K562 (cell line): ENCODE data around the gene VGLL4. TPM values are rescaled to one million over a fixed set of nuclear protein-coding genes. Genes with fewer than 3 reads are reported as not detected.

Experiments
- ATAC-seq: fragments of 200-7000 bp; cut with Tn5 transposase; 3 replicates; pipeline ENCODE4 v1.9.1; 2020; ENCODE audit warnings: moderate library complexity
- BruUV-seq: library from RNA; stranded (reverse); fragments of 400-500 nt; replicated peaks from 2 replicates; lab custom pipeline; 2021; lab: Mats Ljungman, UMichigan
- CTCF ChIA-PET: fragments of 300-600 bp; formaldehyde crosslinking; extraction: SDS; loops from one replicate; lab custom pipeline; 2021; ENCODE audit warnings: low intra/inter-chr PET ratio; lab: Yijun Ruan, JAX
- POLR2A ChIA-PET: fragments of 300-600, 350-650 bp; sonication (Branson Sonifier 250); formaldehyde crosslinking; extraction: SDS; loops from one replicate; lab custom pipeline; 2021; ENCODE audit warnings: antibody characterized with exemption, inconsistent platforms; lab: Yijun Ruan, JAX
- DNase-seq, 4 experiments: peaks; one replicate each; pipeline versions ENCODE4 v3.0.0 to v3.0.0-alpha.2; 2011 to 2018; ENCODE audit warnings: low spot score in 3 of 4, mixed read lengths in 3 of 4; ENCODE audit errors: extremely low read depth in 1 of 4
- FAIRE-seq: peaks from 2 replicates; lab custom pipeline; 2011; peaks lifted over from hg19 to GRCh38; lab: Jason Lieb, UNC
- H2AFZ ChIP-seq: 2 replicates; pipeline ENCODE4 v1.6.0; 2011; ENCODE audit warnings: low read depth, low read length, control low read depth, inconsistent platforms
- H3K27ac ChIP-seq: fragments of 200-600 bp; 3 replicates; pipeline ENCODE4 v1.8.0; 2011; ENCODE audit warnings: low read depth, mild to moderate bottlenecking, control low read depth, inconsistent platforms, low read length, moderate library complexity, mixed read lengths; ENCODE audit errors: extremely low read depth
- H3K27me3 ChIP-seq, 2 experiments: fragments of 300-600 bp in 1 of 2; 2 replicates in 1 of 2; 3 replicates in 1 of 2; pipeline versions ENCODE4 v1.6.0 to v1.8.0; 2011; ENCODE audit warnings: inconsistent platforms in 2 of 2, low read length in 2 of 2, mild to moderate bottlenecking in 1 of 2, mixed read lengths in 1 of 2, moderate library complexity in 1 of 2; ENCODE audit not compliant: control insufficient read depth in 2 of 2, insufficient read depth in 2 of 2
- H3K36me3 ChIP-seq: fragments of 300-600 bp; 3 replicates; pipeline ENCODE4 v1.8.0; 2011; ENCODE audit warnings: mild to moderate bottlenecking, low read length, inconsistent platforms; ENCODE audit not compliant: control insufficient read depth, insufficient read depth
- H3K4me1 ChIP-seq, 2 experiments: fragments of 200-600 bp in 1 of 2; replicated peaks in 1 of 2; 2 replicates in 1 of 2; 3 replicates in 1 of 2; pipeline versions ENCODE4 v1.5.1 to v1.8.0; 2011; ENCODE audit warnings: inconsistent platforms in 2 of 2, low read length in 2 of 2, mild to moderate bottlenecking in 1 of 2, mixed read lengths in 1 of 2, moderate library complexity in 1 of 2; ENCODE audit not compliant: control insufficient read depth in 2 of 2, insufficient read depth in 2 of 2
- H3K4me2 ChIP-seq: 2 replicates; pipeline ENCODE4 v1.6.1; 2011; ENCODE audit warnings: low read length, control low read depth, inconsistent platforms, mixed read lengths; ENCODE audit not compliant: insufficient read depth
- H3K4me3 ChIP-seq: fragments of 200-600 bp; sonication (generic), shearing (Covaris generic); 2 replicates; pipeline ENCODE4 v1.5.1; 2016; ENCODE audit warnings: control low read depth, inconsistent platforms
- H3K79me2 ChIP-seq: fragments of 200-600 bp; 3 replicates; pipeline ENCODE4 v1.8.0; 2011; ENCODE audit warnings: low read length, inconsistent platforms; ENCODE audit not compliant: control insufficient read depth, insufficient read depth
- H3K9ac ChIP-seq, 2 experiments: 2 replicates each; pipeline versions ENCODE4 v1.6.0 to v1.6.1; 2011; ENCODE audit warnings: low read depth in 2 of 2, low read length in 2 of 2, control low read depth in 1 of 2, inconsistent platforms in 1 of 2, mild to moderate bottlenecking in 1 of 2, mixed read lengths in 1 of 2; ENCODE audit not compliant: insufficient read depth in 1 of 2
- H3K9me1 ChIP-seq: one replicate; pipeline ENCODE4 v1.6.0; 2011; ENCODE audit warnings: inconsistent platforms, mild to moderate bottlenecking, low read length, moderate library complexity; ENCODE audit not compliant: control insufficient read depth, insufficient read depth
- H3K9me3 ChIP-seq: replicated peaks from 2 replicates; pipeline ENCODE4 v1.5.1; 2011; ENCODE audit warnings: low read depth, low read length, inconsistent platforms; ENCODE audit not compliant: control insufficient read depth, insufficient read depth
- H4K20me1 ChIP-seq: replicated peaks from 2 replicates; pipeline ENCODE4 v1.6.1; 2011; ENCODE audit warnings: low read length, inconsistent platforms, mixed read lengths; ENCODE audit not compliant: control insufficient read depth, insufficient read depth
- ATF7 ChIP-seq: fragments of 450-650 bp; IDR thresholded peaks from 2 replicates; pipeline ENCODE4 v1.7.1; 2014; ENCODE audit warnings: mild to moderate bottlenecking, moderate library complexity
- BDP1 ChIP-seq: IDR thresholded peaks from 3 replicates; pipeline ENCODE4 v1.6.1; 2011; ENCODE audit not compliant: insufficient read length, insufficient read depth
- C11orf30 ChIP-seq: fragments of 450-650 bp; IDR thresholded peaks from 2 replicates; pipeline ENCODE4 v1.6.1; 2016; ENCODE audit warnings: low read depth, mild to moderate bottlenecking
- CBX3 ChIP-seq, 2 experiments: IDR thresholded peaks; 1 replicate in 1 of 2; 2 replicates in 1 of 2; pipeline ENCODE4 v1.6.1; 2012; ENCODE audit warnings: inconsistent platforms in 2 of 2, low read length in 2 of 2, borderline replicate concordance in 1 of 2, control low read depth in 1 of 2
- FOXJ3 ChIP-seq: sonication (generic); formaldehyde crosslinking; IDR thresholded peaks from 2 replicates; pipeline ENCODE4 v1.4.0; 2020; ENCODE audit warnings: mild to moderate bottlenecking, missing genetic modification reagents
- GABPA ChIP-seq: fragments of 200-800 bp; sonication (Bioruptor generic); conservative IDR thresholded peaks from 2 replicates; pipeline ENCODE4 v1.6.1; 2016; ENCODE audit warnings: low read depth, missing genetic modification characterization, missing compliant biosample characterization
- IFI16 ChIP-seq: fragments of 250-450 bp; sonication (Bioruptor Pico); IDR thresholded peaks from 2 replicates; pipeline ENCODE4 v2.1.2; 2022; ENCODE audit warnings: mild to moderate bottlenecking, inconsistent platforms
- MAX ChIP-seq: sonication (generic); formaldehyde crosslinking; IDR thresholded peaks from 2 replicates; pipeline ENCODE4 v1.9.0; 2022; ENCODE audit warnings: mild to moderate bottlenecking, missing genetic modification reagents
- MEF2D ChIP-seq: conservative IDR thresholded peaks from 2 replicates; pipeline ENCODE4 v1.6.1; 2016; ENCODE audit warnings: low read depth, missing genetic modification characterization, missing compliant biosample characterization
- MLLT1 ChIP-seq, 2 experiments: fragments of 450-650 bp; IDR thresholded peaks; 2 replicates each; pipeline ENCODE4 v1.6.1; 2016
- POLR2H ChIP-seq: IDR thresholded peaks from 2 replicates; pipeline ENCODE4 v1.6.1; 2016; ENCODE audit warnings: missing genetic modification characterization, low read depth, mild to moderate bottlenecking, control low read depth, missing compliant biosample characterization, moderate library complexity
- RHOXF2B ChIP-seq: fragments of 250-450 bp; sonication (Bioruptor Pico); conservative IDR thresholded peaks from 2 replicates; pipeline ENCODE4 v1.5.1; 2021
- SMARCA5 ChIP-seq: fragments of 450-650 bp; IDR thresholded peaks from 2 replicates; pipeline ENCODE4 v1.6.1; 2016
- SMARCE1 ChIP-seq: fragments of 450-650 bp; IDR thresholded peaks from 2 replicates; pipeline ENCODE4 v1.7.1; 2016; ENCODE audit warnings: mild to moderate bottlenecking
- SREBF1 ChIP-seq: fragments of 150-350 bp; IDR thresholded peaks from 2 replicates; pipeline ENCODE4 v1.6.1; 2014; ENCODE audit warnings: antibody characterized with exemption, low read depth, low read length, borderline replicate concordance
- ZBTB1 ChIP-seq: sonication (generic); formaldehyde crosslinking; IDR thresholded peaks from 2 replicates; pipeline ENCODE4 v1.8.1; 2023; ENCODE audit warnings: missing genetic modification reagents, low read depth, mild to moderate bottlenecking, borderline replicate concordance
- ZFPM2 ChIP-seq: fragments of 250-450 bp; sonication (Bioruptor Pico); IDR thresholded peaks from 2 replicates; pipeline ENCODE4 v1.5.1; 2022; ENCODE audit warnings: mild to moderate bottlenecking
- ZNF280B ChIP-seq: fragments of 250-450 bp; sonication (Bioruptor Pico); IDR thresholded peaks from 2 replicates; pipeline ENCODE4 v1.5.1; 2021; ENCODE audit warnings: mild to moderate bottlenecking
- ZNF512 ChIP-seq: IDR thresholded peaks from 2 replicates; pipeline ENCODE4 v1.6.1; 2016; ENCODE audit warnings: missing genetic modification characterization, missing compliant biosample characterization
- WGBS: fragments of 100-300 bp; shearing (Covaris generic); methylation state at CpG from one replicate; pipeline ENCODE4 v1.1.6; 2016; ENCODE audit warnings: low coverage, mixed read lengths; ENCODE audit not compliant: insufficient coverage; ENCODE audit errors: missing lambda C conversion rate; 5-methylcytosine and 5-hydroxymethylcytosine counted together
- in situ Hi-C: fragments of 300-500 bp; cut with MboI; formaldehyde crosslinking; loops from 4 replicates; pipeline ENCODE4 v1.15.0; 2018; ENCODE audit warnings: inconsistent platforms, mixed read lengths
- intact Hi-C: fragments of 100-400 bp; cut with micrococcal nuclease; formaldehyde crosslinking; loops from 2 replicates; pipeline ENCODE4 v1.14.2; 2022
- polyA plus RNA-seq, 8 experiments: library from polyadenylated mRNA; depleted of rRNA in 4 of 8; stranded (reverse) in 5 of 8; unstranded in 3 of 8; fragments of >200 nt; fragmentation: Nextera tagmentation in 2 of 8; fragmentation: Illumina TruSeq in 1 of 8; extraction: Ambion mirVana in 2 of 8; extraction: Trizol in 1 of 8; gene quantifications; 2 replicates each; pipeline versions ENCODE4 v1.2.1 to v1.2.3, GENCODE V29; 2011 to 2014; ENCODE audit warnings: inconsistent platforms in 1 of 8, missing spikeins in 1 of 8
- total RNA-seq, 7 experiments: library from RNA; depleted of rRNA in 6 of 7; stranded (reverse); fragments of >200 nt in 6 of 7; fragmentation: Illumina TruSeq in 2 of 7; extraction: Trizol in 2 of 7; gene quantifications; 2 replicates each; pipeline versions ENCODE4 v1.2.1 to v1.2.3, GENCODE V29; 2011 to 2021; ENCODE audit warnings: low replicate concordance in 1 of 7

VGLL4 gene
- total and polyA plus RNA-seq, 9 of the 15 experiments (the other 6 are each of a cell fraction or from before 2014, with no cell fraction given): 0.27 to 10.9 (median 8.6) TPM

GRCh38 chr3:11530153-11530721, 113.5 kb downstream of the VGLL4 start (continued):
- no peak for TF ChIP-seq ZNF512 (tag)
- TF ChIP-seq GABPA: no peak
- no peak for TF ChIP-seq IFI16 (CRISPR knock-in tag)
- no peak for TF ChIP-seq POLR2H (tag)
- TF ChIP-seq ZBTB1 (CRISPR knock-in tag): no peak
- TF ChIP-seq SREBF1: no peak
- TF ChIP-seq, all 486 proteins: peak for 0

- intact Hi-C loops: no loop called here
- H3K9ac ChIP-seq: no peak overlapping the region
- no peaks in the 10 kb centered on the region for H3K79me2 ChIP-seq
- WGBS: 26% methylated on average over 4 of the region's 4 CpGs
- no peaks in the 10 kb centered on the region; the same call in 2 of the 3 replicates for H3K36me3 ChIP-seq
- no peak overlapping the region for H3K4me2 ChIP-seq
- H3K4me3 ChIP-seq: no peak overlapping the region
- no peak overlapping the region for H2AFZ ChIP-seq
- H4K20me1 ChIP-seq: no peaks in the 10 kb centered on the region
- H3K9me1 ChIP-seq: no peaks in the 10 kb centered on the region
- no peaks in the 10 kb centered on the region for H3K27me3 ChIP-seq
- H3K27ac ChIP-seq: no peak overlapping the region
- BruUV-seq: no TSS peak
- FAIRE-seq: no peak
- ChIA-PET CTCF (no interaction called here), POLR2A (no interaction called here)
- in situ Hi-C loops: no loop called here
- no peak for DNase-seq
- no peak for ATAC-seq
- no peaks in the 10 kb centered on the region for H3K9me3 ChIP-seq
- H3K4me1 ChIP-seq: no peaks in the 10 kb centered on the region
- TF ChIP-seq FOXJ3 (CRISPR knock-in tag) (no peak), C11orf30 (no peak), BDP1 (no peak), ZFPM2 (CRISPR knock-in tag) (no peak), SMARCA5 (no peak), MLLT1 (IDR thresholded peaks at IDR 0.05) (no peak), RHOXF2B (CRISPR knock-in tag) (no peak), ATF7 (no peak), SMARCE1 (no peak), MEF2D (tag) (no peak), CBX3 (IDR thresholded peaks at IDR 0.05; ENCODE audit: borderline replicate concordance in 1 of 2, low read length in 2 of 2) (no peak), ZNF280B (CRISPR knock-in tag) (no peak), MAX (no peak)
Observed at GRCh38 chr3:11529281-11529680, 114.4 kb downstream of the VGLL4 start.
